HG02943 (cell line): ENCODE measurements around the gene MMAB.

Experiments
- ATAC-seq: cut with Tn5 transposase; IDR thresholded peaks from one replicate; pipeline ENCODE4 v1.9.1; 2021; ENCODE audit warnings: mild to moderate bottlenecking, low read depth, moderate library complexity; ENCODE audit not compliant: unreplicated experiment

MMAB gene

GRCh38 chr12:109586385-109587296 is 13.3 kb upstream of the MMAB start:
- ATAC-seq: no peak

GRCh38 chr12:109583733-109584132 is 10.4 kb upstream of the MMAB start:
- ATAC-seq: no peak

DNA sequence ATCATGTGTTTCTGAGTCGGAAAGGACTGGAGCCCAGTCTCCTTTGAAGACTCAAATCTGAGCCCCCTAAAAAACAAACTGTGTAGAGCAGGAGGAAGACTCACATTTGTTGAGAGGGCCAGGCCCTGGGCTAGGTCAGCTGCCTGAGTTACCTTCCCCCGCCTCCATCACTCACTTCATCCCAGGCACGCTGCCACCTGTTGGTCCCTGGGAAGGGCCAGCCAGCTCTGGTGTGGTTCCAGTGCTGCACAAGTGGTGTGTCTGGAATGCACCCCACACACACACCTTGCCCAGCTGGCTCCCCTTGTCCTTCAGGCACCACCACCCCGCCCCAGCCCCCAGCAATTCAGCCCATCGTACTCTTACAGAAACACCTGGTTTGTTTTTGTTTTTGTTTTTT is 9.3 kb upstream of the MMAB start:
- no peak for ATAC-seq

- no peak for ATAC-seq
These were observed 8.6 kb upstream of the MMAB start for GRCh38 chr12:109581856-109582255.

- no peak for ATAC-seq
These were observed 8.0 kb upstream of the MMAB start for GRCh38 chr12:109581334-109581691.

GRCh38 chr12:109580684-109581333 is 7.5 kb upstream of the MMAB start:
- no peak for ATAC-seq

DNA sequence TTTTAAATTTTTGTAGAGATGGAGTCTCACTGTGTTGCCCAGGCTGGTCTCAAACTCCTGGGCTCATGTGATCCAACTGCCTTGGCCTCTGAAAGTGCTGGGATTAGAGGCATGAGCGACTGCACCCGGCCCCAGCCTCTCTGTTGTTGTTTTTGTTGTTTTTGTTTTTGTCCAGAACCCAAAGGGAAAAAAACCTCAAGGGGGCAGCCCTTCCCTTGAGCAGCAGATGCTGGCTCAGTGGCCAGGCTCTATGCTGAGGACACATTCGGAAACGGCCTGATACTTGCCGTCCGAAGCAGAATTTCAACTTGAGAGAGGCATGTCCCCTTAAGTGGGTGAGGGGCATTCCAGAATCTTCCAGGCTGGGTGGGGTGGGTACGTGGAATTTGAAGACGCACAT is 7.0 kb upstream of the MMAB start:
- ATAC-seq: no peak

- no peak for ATAC-seq
These were observed 6.3 kb upstream of the MMAB start for GRCh38 chr12:109579639-109580038.

- no peak for ATAC-seq
These were observed 5.1 kb upstream of the MMAB start for GRCh38 chr12:109578330-109578927.

DNA sequence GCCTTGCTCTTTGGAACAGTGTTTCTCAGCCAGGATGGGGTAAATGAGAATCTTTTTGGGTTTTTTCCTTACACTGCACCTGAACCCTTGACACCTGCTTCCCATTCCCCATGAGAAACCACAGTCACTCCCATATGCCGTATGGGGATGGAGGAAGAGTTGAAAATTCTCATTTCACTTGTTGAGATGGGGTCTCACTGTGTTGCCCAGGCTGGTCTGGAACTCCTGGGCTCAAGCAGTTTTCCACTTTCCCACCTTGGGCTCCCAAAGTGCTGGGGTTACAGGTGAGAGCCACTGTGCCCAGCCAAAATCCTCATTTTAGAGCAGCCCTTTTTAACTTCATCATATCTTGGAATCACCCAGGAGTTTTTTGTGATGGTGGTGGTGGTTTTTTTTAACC is 4.0 kb upstream of the MMAB start:
- no peak for ATAC-seq

DNA sequence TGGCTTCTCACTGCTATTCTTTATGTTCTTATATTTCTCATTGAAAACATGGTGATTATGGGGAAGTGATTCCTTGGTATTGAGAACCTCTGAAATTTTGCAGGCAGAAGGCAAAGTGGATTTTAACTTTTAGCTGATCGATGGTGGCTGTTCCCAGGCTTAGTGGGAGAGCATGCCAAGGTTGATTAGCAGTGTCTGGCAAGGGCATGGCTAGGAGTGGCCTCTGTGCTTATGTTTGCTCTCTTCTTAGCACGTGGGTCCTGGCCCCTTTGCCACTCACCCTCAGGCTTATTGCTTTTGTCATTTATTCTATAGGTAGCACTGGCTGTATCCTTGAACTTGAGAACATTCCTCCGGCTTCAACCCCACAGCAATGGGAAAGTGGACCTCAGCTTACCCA is 2.4 kb upstream of the MMAB start:
- ATAC-seq: no peak

- no peak for ATAC-seq
These were observed 575 bp upstream of the MMAB start for GRCh38 chr12:109573914-109574244.

DNA sequence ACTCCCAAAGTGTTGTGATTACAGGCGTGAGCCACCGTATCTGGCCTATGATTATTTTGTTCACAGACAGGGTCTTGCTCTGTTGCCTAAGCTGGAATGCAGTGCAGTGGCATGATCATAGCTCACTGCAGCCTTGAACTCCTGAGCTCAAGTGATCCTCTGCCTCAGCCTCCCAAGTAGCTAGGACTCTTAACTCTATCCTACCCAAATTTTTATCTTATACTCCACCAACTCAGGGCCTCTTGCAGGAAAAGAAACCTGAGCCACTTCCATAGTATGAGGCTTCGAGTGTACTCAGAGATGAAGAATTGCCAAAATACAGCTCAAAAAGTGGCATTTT is 828 bp downstream of the MMAB start:
- ATAC-seq: no peak

DNA sequence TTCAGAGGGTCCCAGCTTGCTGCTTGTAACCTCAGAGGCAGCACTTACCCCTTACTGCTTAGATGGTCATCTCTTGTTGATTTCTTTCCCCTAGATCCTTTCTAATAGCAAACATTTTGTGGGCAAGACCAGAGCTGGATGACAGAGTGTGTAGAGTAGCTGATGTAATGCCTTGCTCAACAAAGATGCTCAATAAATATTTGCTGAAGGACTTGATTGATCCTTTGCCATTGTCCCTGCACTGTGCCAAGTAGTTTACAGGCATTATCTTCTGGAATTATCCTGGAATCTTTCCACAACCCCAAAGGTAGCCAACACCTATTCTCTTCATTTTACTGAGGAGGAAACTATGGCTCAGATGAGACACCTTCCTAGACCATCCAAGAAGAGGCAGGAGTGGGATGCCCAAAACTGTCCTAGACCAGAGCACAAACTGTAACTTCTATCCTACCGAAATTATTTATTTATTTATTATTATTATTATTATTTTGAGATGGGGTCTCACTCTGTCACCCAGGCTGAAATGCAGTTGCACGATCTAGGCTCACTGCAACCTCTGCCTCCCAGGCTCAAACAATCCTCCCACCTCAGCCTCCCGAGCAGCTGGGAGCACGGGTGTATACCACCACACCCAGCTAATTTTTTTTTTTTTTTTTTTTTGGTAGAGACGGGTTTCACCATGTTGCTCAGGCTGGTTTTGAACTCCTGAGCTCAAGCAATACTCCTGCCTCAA is 1.4 kb downstream of the MMAB start:
- no peak for ATAC-seq

DNA sequence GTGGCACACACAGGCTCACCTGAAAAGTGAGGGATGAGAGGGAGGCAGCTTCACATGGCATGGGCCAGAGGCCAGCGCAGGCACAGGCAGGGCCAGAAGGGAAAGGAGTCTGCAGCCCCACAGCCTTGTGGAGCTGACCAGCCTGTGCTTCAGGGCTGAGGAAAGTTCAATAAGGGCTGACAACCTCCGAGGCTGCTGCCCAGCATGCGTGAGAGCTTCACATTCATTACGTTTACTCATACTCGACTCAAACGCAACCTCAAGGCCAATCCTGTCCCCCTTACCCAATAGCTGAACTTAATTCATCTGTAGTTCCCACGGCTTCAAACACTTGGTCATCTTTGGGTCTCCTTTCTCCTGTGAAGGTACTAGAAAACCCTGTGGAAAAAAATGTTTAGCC is 4.8 kb downstream of the MMAB start:
- ATAC-seq: no peak

DNA sequence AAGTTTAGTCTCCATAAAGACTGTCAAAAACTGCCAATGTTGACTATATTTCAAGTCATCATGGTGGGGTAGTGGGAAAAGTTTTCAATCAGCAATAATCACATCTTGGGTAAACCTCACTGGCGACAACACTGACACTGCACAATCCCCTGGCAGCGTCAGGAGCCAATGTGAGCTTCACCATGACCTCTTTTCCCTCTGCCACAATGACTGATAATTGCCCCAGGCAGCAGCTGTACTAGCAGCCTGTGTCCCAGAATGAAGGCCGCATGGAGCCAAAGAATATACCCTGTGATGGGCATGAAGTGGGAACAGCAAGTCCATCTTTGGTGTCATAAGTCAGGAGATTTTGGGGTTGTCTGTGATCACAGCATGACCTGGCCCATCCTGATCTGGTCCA is 5.3 kb downstream of the MMAB start:
- no peak for ATAC-seq

- ATAC-seq: no peak
These were observed 6.0 kb downstream of the MMAB start for GRCh38 chr12:109567296-109567695.

- ATAC-seq: no peak
These were observed 6.9 kb downstream of the MMAB start for GRCh38 chr12:109566424-109566823.

DNA sequence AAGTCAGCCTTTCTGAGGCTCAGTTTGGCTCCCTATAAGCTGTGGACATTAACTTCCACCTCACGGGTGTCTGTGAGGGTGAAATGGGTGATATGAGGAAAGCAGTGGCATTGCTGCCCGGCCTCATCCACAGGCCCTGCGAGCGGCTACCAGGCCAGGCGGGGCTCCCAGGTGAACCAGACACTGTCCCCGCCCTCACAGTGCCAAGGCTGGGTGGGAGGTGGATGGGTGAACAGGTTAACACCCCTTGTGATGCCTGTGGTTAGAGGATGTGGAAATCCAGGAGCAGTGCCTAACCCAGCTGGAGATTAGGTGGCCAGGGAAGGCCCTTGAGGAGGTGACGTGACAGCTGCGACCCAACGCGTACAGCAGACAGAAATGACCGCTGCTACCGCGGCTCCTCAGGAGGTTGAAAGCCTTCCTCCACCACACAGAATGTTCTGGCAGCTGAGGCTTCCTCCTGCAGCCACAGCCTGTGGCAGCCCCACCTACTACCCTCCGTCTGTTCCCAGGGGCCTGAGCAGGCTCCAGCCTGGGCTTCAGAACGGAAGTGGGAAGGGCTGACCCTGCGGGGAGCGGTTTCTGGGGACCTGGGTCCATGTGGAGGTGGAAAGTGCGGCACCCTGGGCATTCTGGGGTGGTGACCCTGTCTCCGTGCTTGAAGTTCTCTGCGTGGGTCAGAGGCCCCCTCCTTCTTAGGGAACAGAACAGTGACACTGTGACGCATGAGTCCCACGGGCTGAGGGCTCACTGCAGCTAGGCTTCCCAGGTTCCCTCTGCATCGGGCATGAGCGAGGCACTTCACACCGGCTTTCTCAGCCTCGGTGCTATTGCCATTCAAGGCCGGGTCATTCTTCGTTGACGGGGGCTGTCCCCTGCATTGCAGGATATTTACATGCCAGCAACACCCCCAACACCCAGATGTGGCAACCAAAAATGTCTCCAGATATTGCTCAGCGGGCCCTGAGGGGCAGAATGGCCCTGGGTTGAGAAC is 9.7 kb downstream of the MMAB start:
- ATAC-seq: no peak

DNA sequence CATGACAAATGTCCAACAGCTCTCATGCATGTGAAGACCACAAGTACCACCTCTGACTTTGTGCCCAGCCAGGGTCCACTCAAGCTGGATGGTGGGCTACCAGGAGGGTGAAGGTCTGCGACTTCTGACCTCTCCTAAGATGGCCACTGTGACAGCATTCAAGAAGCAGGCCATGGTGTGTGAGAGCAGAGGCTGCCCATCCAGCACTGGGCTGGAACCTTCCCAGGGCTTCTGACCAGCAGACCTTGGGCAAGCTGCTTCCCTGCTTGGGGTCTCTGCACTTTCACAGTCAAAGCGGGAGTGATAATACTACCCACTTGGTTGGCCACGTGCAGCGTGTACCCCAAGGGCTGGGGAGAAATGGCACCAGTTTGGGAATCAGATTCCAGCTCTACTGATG is 10.4 kb downstream of the MMAB start:
- no peak for ATAC-seq
